ELF-1 (cell line): ENCODE measurements around the gene ZRANB3.
A peak's percentile ranks its signal among the peaks of the same experiment; 100 is the strongest.
"Not testable (repeated sequence)": the region's sequence is repeated elsewhere in the genome, so short reads cannot be mapped to it uniquely, and the experiment has no call there.

Experiments
- DNase-seq: peaks from one replicate; pipeline ENCODE4 v3.0.0-alpha.2; 2016; ENCODE audit warnings: low read depth, low spot score

ZRANB3 gene

GRCh38 chr2:135490376-135490775 is 40.6 kb downstream of the ZRANB3 start:
- DNase-seq, result no peak

- no peak for DNase-seq
Measured at GRCh38 chr2:135485441-135485840, 45.6 kb downstream of the ZRANB3 start.

- no peak for DNase-seq
Measured at GRCh38 chr2:135475128-135475527, 55.9 kb downstream of the ZRANB3 start.

- peak; percentile 6 for DNase-seq
Measured at GRCh38 chr2:135473567-135473966, 57.5 kb downstream of the ZRANB3 start.

GRCh38 chr2:135471106-135471505 is 59.9 kb downstream of the ZRANB3 start:
- no peak for DNase-seq

- no peak for DNase-seq
Measured at GRCh38 chr2:135457279-135457678, 73.7 kb downstream of the ZRANB3 start.

- no peak for DNase-seq
Measured at GRCh38 chr2:135456835-135457234, 74.2 kb downstream of the ZRANB3 start.

GRCh38 chr2:135456431-135456830 is 74.6 kb downstream of the ZRANB3 start:
- DNase-seq, result no peak

GRCh38 chr2:135454608-135455007 is 76.4 kb downstream of the ZRANB3 start:
- DNase-seq, result no peak

- DNase-seq, result not testable (repeated sequence)
Measured at GRCh38 chr2:135453027-135453426, 78.0 kb downstream of the ZRANB3 start.

- no peak for DNase-seq
Measured at GRCh38 chr2:135451966-135452365, 79.1 kb downstream of the ZRANB3 start.

GRCh38 chr2:135443013-135443412 is 88.0 kb downstream of the ZRANB3 start:
- not testable (repeated sequence) for DNase-seq

GRCh38 chr2:135435155-135435554 is 95.9 kb downstream of the ZRANB3 start:
- not testable (repeated sequence) for DNase-seq

- no peak for DNase-seq
Measured at GRCh38 chr2:135424849-135425248, 106.2 kb downstream of the ZRANB3 start.

- no peak for DNase-seq
Measured at GRCh38 chr2:135422898-135423297, 108.1 kb downstream of the ZRANB3 start.

GRCh38 chr2:135411646-135412045 is 119.4 kb downstream of the ZRANB3 start:
- no peak for DNase-seq

- no peak for DNase-seq
Measured at GRCh38 chr2:135409436-135409835, 121.6 kb downstream of the ZRANB3 start.

GRCh38 chr2:135396259-135396658 is 134.8 kb downstream of the ZRANB3 start:
- DNase-seq, result not testable (repeated sequence)

- DNase-seq, result no peak
Measured at GRCh38 chr2:135386993-135387392, 144.0 kb downstream of the ZRANB3 start.

GRCh38 chr2:135378591-135378990 is 152.4 kb downstream of the ZRANB3 start:
- DNase-seq, result no peak

GRCh38 chr2:135373702-135374101 is 157.3 kb downstream of the ZRANB3 start:
- DNase-seq, result no peak

- no peak for DNase-seq
Measured at GRCh38 chr2:135349941-135350340, 181.1 kb downstream of the ZRANB3 start.

- not testable (repeated sequence) for DNase-seq
Measured at GRCh38 chr2:135348096-135348704, 182.8 kb downstream of the ZRANB3 start.

- no peak for DNase-seq
Measured at GRCh38 chr2:135337071-135337470, 193.9 kb downstream of the ZRANB3 start.
